Trophoblast cell (in vitro differentiated cells and primary cell): ENCODE data around the gene BRD3. TPM values are rescaled to one million over a fixed set of nuclear protein-coding genes. Genes with fewer than 3 reads are reported as not detected.

Source experiments
- DNase-seq, 2 donors: peaks; one replicate each; pipeline ENCODE4 v3.0.0-alpha.2; 2016
- H2AFZ ChIP-seq: 2 replicates; pipeline ENCODE4 v1.6.1; 2013; ENCODE audit warnings: low read length, moderate library complexity, mild to moderate bottlenecking; ENCODE audit not compliant: insufficient read depth, poor library complexity
- H2AK5ac ChIP-seq: 2 replicates; pipeline ENCODE4 v1.6.1; 2013; ENCODE audit warnings: mild to moderate bottlenecking, low read length
- H2BK120ac ChIP-seq: 2 replicates; pipeline ENCODE4 v1.6.1; 2013; ENCODE audit warnings: low read length, mild to moderate bottlenecking, moderate library complexity; ENCODE audit not compliant: insufficient read depth, poor library complexity
- H2BK12ac ChIP-seq: 2 replicates; pipeline ENCODE4 v1.6.1; 2013; ENCODE audit warnings: mild to moderate bottlenecking, low read length, moderate library complexity
- H2BK5ac ChIP-seq: 2 replicates; pipeline ENCODE4 v1.6.1; 2013; ENCODE audit warnings: low read length, low read depth, moderate library complexity, mild to moderate bottlenecking; ENCODE audit not compliant: poor library complexity
- H3K14ac ChIP-seq: 2 replicates; pipeline ENCODE4 v1.6.1; 2013; ENCODE audit warnings: mild to moderate bottlenecking, low read length
- H3K18ac ChIP-seq: 2 replicates; pipeline ENCODE4 v1.6.1; 2013; ENCODE audit warnings: mild to moderate bottlenecking, low read length
- H3K23ac ChIP-seq: 2 replicates; pipeline ENCODE4 v1.6.1; 2013; ENCODE audit warnings: low read length
- H3K27ac ChIP-seq: 2 replicates; pipeline ENCODE4 v1.5.1; 2013; ENCODE audit warnings: low read depth, mild to moderate bottlenecking, inconsistent platforms, low read length, moderate library complexity
- H3K27me3 ChIP-seq: 2 replicates; pipeline ENCODE4 v1.6.1; 2013; ENCODE audit warnings: inconsistent platforms, mild to moderate bottlenecking, low read length, moderate library complexity; ENCODE audit not compliant: insufficient read depth
- H3K36me3 ChIP-seq, 2 experiments: 1 replicate in 1 of 2; 2 replicates in 1 of 2; pipeline ENCODE4 v1.6.1; 2013; ENCODE audit warnings: low read length in 2 of 2, mild to moderate bottlenecking in 2 of 2, moderate library complexity in 1 of 2; ENCODE audit not compliant: insufficient read depth in 2 of 2, control insufficient read depth in 1 of 2
- H3K4ac ChIP-seq: 2 replicates; pipeline ENCODE4 v1.6.1; 2013; ENCODE audit warnings: low read depth, mild to moderate bottlenecking, low read length, moderate library complexity
- H3K4me1 ChIP-seq, 2 experiments: 1 replicate in 1 of 2; 2 replicates in 1 of 2; pipeline ENCODE4 v1.6.1; 2013; ENCODE audit warnings: low read length in 2 of 2, mild to moderate bottlenecking in 2 of 2, moderate library complexity in 1 of 2; ENCODE audit not compliant: insufficient read depth in 2 of 2, control insufficient read depth in 1 of 2
- H3K4me2 ChIP-seq: 2 replicates; pipeline ENCODE4 v1.6.1; 2013; ENCODE audit warnings: inconsistent platforms, mild to moderate bottlenecking, low read length, moderate library complexity
- H3K4me3 ChIP-seq: 2 replicates; pipeline ENCODE4 v1.5.1; 2013; ENCODE audit warnings: mild to moderate bottlenecking, low read depth, low read length, inconsistent platforms
- H3K79me1 ChIP-seq: one replicate; pipeline ENCODE4 v1.6.1; 2013; ENCODE audit warnings: low read length
- H3K79me2 ChIP-seq: 2 replicates; pipeline ENCODE4 v1.6.1; 2013; ENCODE audit warnings: low read length, mild to moderate bottlenecking; ENCODE audit not compliant: control insufficient read depth, insufficient read depth, poor library complexity
- H3K9ac ChIP-seq: 2 replicates; pipeline ENCODE4 v1.6.1; 2013; ENCODE audit warnings: mild to moderate bottlenecking, low read length
- H3K9me3 ChIP-seq: 2 replicates; pipeline ENCODE4 v1.6.1; 2013; ENCODE audit warnings: low read depth, mild to moderate bottlenecking, control low read depth, inconsistent platforms, low read length; ENCODE audit not compliant: insufficient read depth
- H4K12ac ChIP-seq: 2 replicates; pipeline ENCODE4 v1.6.1; 2013; ENCODE audit warnings: low read depth, mild to moderate bottlenecking, low read length, moderate library complexity
- H4K8ac ChIP-seq: 2 replicates; pipeline ENCODE4 v1.6.1; 2013; ENCODE audit warnings: low read depth, mild to moderate bottlenecking, low read length, moderate library complexity
- H4K91ac ChIP-seq: one replicate; pipeline ENCODE4 v1.6.1; 2013; ENCODE audit warnings: low read depth, mild to moderate bottlenecking, low read length, moderate library complexity
- WGBS: extraction: QIAGEN DNeasy Blood & Tissue Kit; methylation state at CpG from one replicate; pipeline ENCODE4 v1.1.7; 2013; ENCODE audit warnings: missing lambda C conversion rate; ENCODE audit not compliant: insufficient read length, insufficient coverage; ENCODE audit errors: extremely low coverage; 5-methylcytosine and 5-hydroxymethylcytosine counted together
- polyA plus RNA-seq: library from polyadenylated mRNA; stranded (reverse); fragments of 200-250 nt; gene quantifications from 2 replicates; pipeline ENCODE4 v1.2.3, GENCODE V29; 2013

The BRD3 gene
- 16.3 and 17.4 TPM in 2 replicates for polyA plus RNA-seq

DNA sequence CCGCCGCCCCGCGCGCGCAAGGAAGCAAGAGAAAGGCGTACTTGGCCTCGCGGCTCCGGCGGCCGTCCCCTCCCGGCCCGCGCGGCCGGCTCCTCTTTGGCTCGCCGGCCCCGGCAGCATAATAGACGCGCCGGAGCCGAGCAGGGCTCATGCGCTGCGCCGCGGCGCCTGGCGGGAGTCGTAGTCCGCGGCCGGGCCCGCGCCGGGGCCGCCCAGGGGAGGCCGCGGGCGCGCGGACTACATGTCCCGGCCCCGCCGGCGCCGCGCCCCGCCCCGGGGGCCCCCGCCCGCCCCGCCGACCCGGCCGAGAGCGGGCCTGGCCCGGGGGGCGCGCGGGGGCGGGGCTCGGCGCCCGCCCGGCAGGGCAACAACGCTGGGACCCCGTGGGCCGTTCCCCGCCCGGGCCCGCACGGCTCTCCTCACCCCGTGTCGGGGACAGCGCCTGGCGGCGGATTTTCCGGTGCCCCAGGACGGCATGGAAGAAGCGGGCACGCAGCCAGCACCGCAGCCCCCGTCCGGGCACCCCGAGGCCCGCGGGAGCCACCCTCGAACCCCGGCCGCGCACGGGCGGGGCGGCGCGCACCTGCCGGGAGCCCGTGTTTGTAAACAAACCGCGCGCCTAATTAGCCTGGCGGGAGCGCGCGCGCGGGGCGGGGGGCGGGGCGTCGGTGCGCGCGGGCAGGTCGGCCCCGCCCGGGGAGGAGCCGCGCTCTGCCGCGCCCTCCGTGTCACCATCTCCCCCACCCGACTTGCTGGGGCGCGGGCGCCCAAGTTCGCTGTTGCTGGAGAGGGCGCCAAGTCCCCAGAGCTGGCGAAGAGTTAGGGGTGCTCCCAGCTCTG is at the start of gene BRD3:
Gene BRD3, minus strand, starts transcription at position 123 of the 840 bp plus-strand sequence. CDS start 14,549 bp downstream, outside the sequence.
- no peak within 1 kb of the TSS for H3K23ac ChIP-seq
- peaks cover 0 to 7% of the 10 kb centered on the region in 2 experiments for H3K36me3 ChIP-seq
- H4K12ac ChIP-seq = peak within 1 kb of the TSS; percentile 92
- peak within 1 kb of the TSS; percentile 58 for H2BK5ac ChIP-seq
- H4K8ac ChIP-seq = peak within 1 kb of the TSS; percentile 89
- H2BK120ac ChIP-seq = peak within 1 kb of the TSS; percentile 80
- H3K79me2 ChIP-seq = peaks cover 22% of the 10 kb centered on the region
- H3K14ac ChIP-seq = peak within 1 kb of the TSS; percentile 93
- peaks cover 12% of the 10 kb centered on the region for H3K79me1 ChIP-seq
- no peaks in the 10 kb centered on the region for H3K27me3 ChIP-seq
- H3K4me2 ChIP-seq = peak within 1 kb of the TSS; percentile 99
- peak within 1 kb of the TSS; percentile 99 for H3K4ac ChIP-seq
- H3K9me3 ChIP-seq = peaks cover 8% of the 10 kb centered on the region
- peaks cover 5 to 9% of the 10 kb centered on the region in 2 experiments for H3K4me1 ChIP-seq
- H3K27ac ChIP-seq = peak within 1 kb of the TSS; percentile 77
- no CpG with 5 or more reads among the region's 131 CpGs for WGBS
- peak within 1 kb of the TSS; percentile 95 for H2AFZ ChIP-seq
- H2BK12ac ChIP-seq = peak within 1 kb of the TSS; percentile 13
- peak within 1 kb of the TSS; percentile 91 for H3K4me3 ChIP-seq
- H4K91ac ChIP-seq = peak within 1 kb of the TSS; percentile 91
- peak within 1 kb of the TSS; percentile 96 for H3K9ac ChIP-seq
- DNase-seq = peak; percentile 78 to 92
- H2AK5ac ChIP-seq = peak within 1 kb of the TSS; percentile 97
- peak within 1 kb of the TSS; percentile 90 for H3K18ac ChIP-seq

DNA sequence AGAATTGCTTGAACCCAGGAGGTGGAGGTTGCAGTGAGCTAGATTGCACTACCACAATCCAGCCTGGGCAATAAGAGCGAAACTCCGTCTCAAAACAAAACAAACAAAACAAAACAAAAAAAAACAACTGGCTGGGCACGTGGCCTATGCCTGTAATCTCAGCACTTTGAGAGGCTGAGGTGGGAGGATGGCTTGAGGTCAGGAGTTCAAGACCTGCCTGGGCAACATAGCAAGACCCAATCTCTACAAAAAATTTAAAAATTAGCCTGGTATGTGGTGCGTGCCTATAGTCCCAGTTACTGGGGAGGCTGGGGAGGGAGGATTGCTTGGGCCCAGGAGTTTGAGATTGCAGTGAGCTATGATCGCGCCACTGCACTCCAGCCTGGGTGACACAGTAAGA is 44.7 kb upstream of the BRD3 start:
- no peak overlapping the region for H3K18ac ChIP-seq
- H4K91ac ChIP-seq = no peak overlapping the region
- no peak overlapping the region for H2BK120ac ChIP-seq
- no peak overlapping the region for H4K8ac ChIP-seq
- H3K79me1 ChIP-seq = no peaks in the 10 kb centered on the region
- H3K4me3 ChIP-seq = no peak overlapping the region
- H2BK5ac ChIP-seq = no peak overlapping the region
- H3K9me3 ChIP-seq = no peaks in the 10 kb centered on the region
- H3K36me3 ChIP-seq = no peaks in the 10 kb centered on the region
- no CpG with 5 or more reads among the region's 6 CpGs for WGBS
- no peak overlapping the region for H3K14ac ChIP-seq
- H3K23ac ChIP-seq = no peak overlapping the region
- no peak overlapping the region for H3K4ac ChIP-seq
- H3K79me2 ChIP-seq = no peaks in the 10 kb centered on the region
- no peaks in the 10 kb centered on the region for H3K27me3 ChIP-seq
- no peaks in the 10 kb centered on the region for H3K4me1 ChIP-seq
- H3K9ac ChIP-seq = no peak overlapping the region
- no peak overlapping the region for H3K4me2 ChIP-seq
- no peak overlapping the region for H2AFZ ChIP-seq
- no peak overlapping the region for H4K12ac ChIP-seq
- no peak overlapping the region for H3K27ac ChIP-seq
- H2BK12ac ChIP-seq = no peak overlapping the region
- no peak overlapping the region for H2AK5ac ChIP-seq
- peak in 1 of 2 donors; percentile 34 for DNase-seq

DNA sequence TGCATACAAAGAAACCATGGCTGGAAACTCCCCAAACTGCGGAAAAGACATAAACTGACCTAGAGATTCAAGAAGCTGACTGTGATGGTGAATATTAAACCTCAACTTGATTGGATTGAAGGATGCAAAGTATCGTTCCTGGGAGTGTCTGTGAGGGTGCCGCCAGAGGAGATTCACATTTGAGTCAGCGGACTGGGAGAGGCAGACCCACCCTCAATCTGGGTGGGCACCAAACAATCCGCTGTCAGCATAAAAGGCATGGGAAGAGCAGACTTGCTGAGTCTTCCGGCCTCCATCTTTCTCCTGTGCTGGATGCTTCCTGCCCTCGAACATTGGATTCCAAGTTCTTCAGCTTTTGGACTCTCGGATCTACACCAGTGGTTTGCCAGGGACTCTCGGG is 43.2 kb upstream of the BRD3 start:
- H3K4ac ChIP-seq = no peak overlapping the region
- WGBS = no CpG with 5 or more reads among the region's 9 CpGs
- H3K4me2 ChIP-seq = no peak overlapping the region
- no peak for DNase-seq
- H3K14ac ChIP-seq = no peak overlapping the region
- H3K9ac ChIP-seq = no peak overlapping the region
- no peak overlapping the region for H4K8ac ChIP-seq
- H3K18ac ChIP-seq = no peak overlapping the region
- no peak overlapping the region for H4K91ac ChIP-seq
- H2AFZ ChIP-seq = no peak overlapping the region
- no peaks in the 10 kb centered on the region for H3K79me1 ChIP-seq
- H3K79me2 ChIP-seq = no peaks in the 10 kb centered on the region
- H2BK12ac ChIP-seq = no peak overlapping the region
- H3K23ac ChIP-seq = no peak overlapping the region
- no peak overlapping the region for H2BK120ac ChIP-seq
- H2BK5ac ChIP-seq = no peak overlapping the region
- H3K9me3 ChIP-seq = no peaks in the 10 kb centered on the region
- H3K4me1 ChIP-seq = no peaks in the 10 kb centered on the region
- H4K12ac ChIP-seq = no peak overlapping the region
- no peak overlapping the region for H2AK5ac ChIP-seq
- no peak overlapping the region for H3K27ac ChIP-seq
- H3K36me3 ChIP-seq = no peaks in the 10 kb centered on the region
- no peak overlapping the region for H3K4me3 ChIP-seq
- no peaks in the 10 kb centered on the region for H3K27me3 ChIP-seq

DNA sequence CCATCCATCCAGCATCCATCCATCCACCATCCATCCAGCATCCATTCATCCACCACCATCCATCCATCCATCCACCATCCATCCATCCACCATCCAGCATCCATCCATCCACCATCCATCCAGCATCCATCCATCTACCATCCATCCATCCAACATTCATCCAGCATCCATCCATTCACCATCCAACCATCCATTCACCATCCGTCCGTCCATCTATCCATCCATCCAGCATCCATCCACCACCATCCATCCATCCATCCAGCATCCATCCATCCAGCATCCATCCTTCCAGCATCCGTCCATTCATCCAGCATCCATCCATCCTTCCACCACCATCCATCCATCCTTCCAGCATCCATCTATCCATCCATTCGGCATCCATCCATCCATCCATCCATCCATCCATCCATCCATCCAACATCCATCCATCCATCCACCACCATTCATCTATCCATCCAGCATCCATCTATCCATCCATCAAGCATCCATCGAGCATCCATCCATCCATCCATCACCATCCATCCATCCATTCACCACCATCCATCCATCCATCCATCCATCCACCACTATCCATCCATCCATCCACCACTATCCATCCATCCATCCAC is 35.7 kb upstream of the BRD3 start:
- H3K18ac ChIP-seq = no peak overlapping the region
- H3K4me1 ChIP-seq = no peaks in the 10 kb centered on the region
- H3K4me2 ChIP-seq = no peak overlapping the region
- H3K9ac ChIP-seq = no peak overlapping the region
- H4K12ac ChIP-seq = no peak overlapping the region
- H3K14ac ChIP-seq = no peak overlapping the region
- no peak overlapping the region for H2AFZ ChIP-seq
- H3K27ac ChIP-seq = no peak overlapping the region
- no peak overlapping the region for H2BK5ac ChIP-seq
- no peak overlapping the region for H4K8ac ChIP-seq
- no peaks in the 10 kb centered on the region for H3K79me2 ChIP-seq
- no peak for DNase-seq
- H3K27me3 ChIP-seq = no peaks in the 10 kb centered on the region
- H3K4me3 ChIP-seq = peak overlapping the region; percentile 20
- no peak overlapping the region for H2BK12ac ChIP-seq
- H3K9me3 ChIP-seq = peaks cover 15% of the 10 kb centered on the region
- WGBS = 98% methylated on average over 2 of the region's 5 CpGs
- H3K23ac ChIP-seq = no peak overlapping the region
- H2AK5ac ChIP-seq = no peak overlapping the region
- no peak overlapping the region for H3K4ac ChIP-seq
- H3K36me3 ChIP-seq = no peaks in the 10 kb centered on the region
- H2BK120ac ChIP-seq = no peak overlapping the region
- no peaks in the 10 kb centered on the region for H3K79me1 ChIP-seq
- H4K91ac ChIP-seq = no peak overlapping the region
